IMR-90 (cell line): ENCODE measurements around the gene GPN1.

ENCODE experiments used
- POLR2A ChIP-seq: IDR thresholded peaks from 2 replicates; pipeline ENCODE4 v1.6.1; 2012; ENCODE audit warnings: mild to moderate bottlenecking, low read depth, low read length
- RAD21 ChIP-seq: IDR thresholded peaks from 2 replicates; pipeline ENCODE4 v1.6.1; 2012; ENCODE audit warnings: low read length, improper control_type of control experiment
- SMC3 ChIP-seq: fragments of 150-350 bp; IDR thresholded peaks from 2 replicates; pipeline ENCODE4 v1.6.1; 2016; ENCODE audit warnings: low read depth, mild to moderate bottlenecking, antibody characterized with exemption, low read length, moderate library complexity
- TF ChIP-seq, protein P1 (sequence below): conservative IDR thresholded peaks from 2 replicates; pipeline ENCODE4 v1.5.1; 2012; ENCODE audit warnings: mild to moderate bottlenecking, low read depth, low read length, improper control_type of control experiment

GRCh38 chr2:27664622-27665363, 35.9 kb downstream of the GPN1 start:
- TF ChIP-seq, protein P1, sequence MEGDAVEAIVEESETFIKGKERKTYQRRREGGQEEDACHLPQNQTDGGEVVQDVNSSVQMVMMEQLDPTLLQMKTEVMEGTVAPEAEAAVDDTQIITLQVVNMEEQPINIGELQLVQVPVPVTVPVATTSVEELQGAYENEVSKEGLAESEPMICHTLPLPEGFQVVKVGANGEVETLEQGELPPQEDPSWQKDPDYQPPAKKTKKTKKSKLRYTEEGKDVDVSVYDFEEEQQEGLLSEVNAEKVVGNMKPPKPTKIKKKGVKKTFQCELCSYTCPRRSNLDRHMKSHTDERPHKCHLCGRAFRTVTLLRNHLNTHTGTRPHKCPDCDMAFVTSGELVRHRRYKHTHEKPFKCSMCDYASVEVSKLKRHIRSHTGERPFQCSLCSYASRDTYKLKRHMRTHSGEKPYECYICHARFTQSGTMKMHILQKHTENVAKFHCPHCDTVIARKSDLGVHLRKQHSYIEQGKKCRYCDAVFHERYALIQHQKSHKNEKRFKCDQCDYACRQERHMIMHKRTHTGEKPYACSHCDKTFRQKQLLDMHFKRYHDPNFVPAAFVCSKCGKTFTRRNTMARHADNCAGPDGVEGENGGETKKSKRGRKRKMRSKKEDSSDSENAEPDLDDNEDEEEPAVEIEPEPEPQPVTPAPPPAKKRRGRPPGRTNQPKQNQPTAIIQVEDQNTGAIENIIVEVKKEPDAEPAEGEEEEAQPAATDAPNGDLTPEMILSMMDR: no peak
- TF ChIP-seq POLR2A (no peak), RAD21 (no peak), SMC3 (no peak)
